NCI-H1436 (cell line): ENCODE results near the gene MRPL20.
A peak's percentile ranks its signal among the peaks of the same experiment; 100 is the strongest.
"Not testable (repeated sequence)": the region's sequence is repeated elsewhere in the genome, so short reads cannot be mapped to it uniquely, and the experiment has no call there.

Source experiments
- DNase-seq: peaks from one replicate; lab custom pipeline; 2025; lab: John Stamatoyannopoulos, UW

Gene MRPL20

DNA sequence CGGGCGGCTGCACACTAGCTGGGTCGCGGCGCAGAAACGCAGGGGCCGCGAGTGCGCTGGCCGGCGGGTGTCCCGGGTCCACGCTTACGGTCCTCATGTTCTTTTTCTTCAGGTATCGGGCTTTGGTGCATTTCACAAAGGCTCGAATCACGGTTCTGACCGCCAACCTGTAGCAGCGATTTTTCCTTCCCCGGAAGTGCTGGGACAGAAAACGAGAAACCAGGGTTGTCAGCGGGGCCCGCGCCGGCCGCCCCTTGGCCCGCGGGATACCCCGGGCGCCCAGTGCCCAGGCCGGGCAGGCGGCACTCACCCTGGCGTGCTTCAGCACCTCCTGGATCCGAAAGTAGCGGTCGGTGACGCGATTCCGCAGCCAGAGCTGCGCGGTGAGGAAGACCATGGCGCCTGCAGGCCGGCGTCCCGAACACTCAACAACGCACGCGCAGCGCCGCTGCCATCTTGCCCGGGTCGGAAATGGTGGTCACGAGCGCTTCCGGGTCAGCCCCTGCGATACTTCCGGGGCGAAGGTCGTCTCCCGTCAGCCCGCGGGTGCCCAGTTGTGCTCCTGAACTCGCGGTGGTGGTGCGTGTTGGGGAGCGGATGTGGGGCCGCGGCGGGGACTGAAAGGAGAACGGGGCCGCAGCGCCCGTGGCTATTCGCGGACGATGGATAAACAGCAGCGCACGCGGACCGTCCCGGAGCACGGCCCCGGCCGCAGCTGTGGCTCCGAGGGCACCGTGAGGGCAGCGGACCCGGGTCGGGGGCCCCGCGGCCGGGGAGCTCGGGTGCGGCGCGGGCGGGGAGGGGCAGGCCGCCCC is at the start of gene MRPL20:
MRPL20 (minus strand) TSS at position 473 of the 815 bp plus-strand sequence; CDS start at position 397, 76 bp downstream.
- peak; percentile 90 for DNase-seq

GRCh38 chr1:1456683-1457255 is 49.7 kb upstream of the MRPL20 start:
- not testable (repeated sequence) for DNase-seq

GRCh38 chr1:1455934-1456333 is 48.8 kb upstream of the MRPL20 start:
- DNase-seq = not testable (repeated sequence)

DNA sequence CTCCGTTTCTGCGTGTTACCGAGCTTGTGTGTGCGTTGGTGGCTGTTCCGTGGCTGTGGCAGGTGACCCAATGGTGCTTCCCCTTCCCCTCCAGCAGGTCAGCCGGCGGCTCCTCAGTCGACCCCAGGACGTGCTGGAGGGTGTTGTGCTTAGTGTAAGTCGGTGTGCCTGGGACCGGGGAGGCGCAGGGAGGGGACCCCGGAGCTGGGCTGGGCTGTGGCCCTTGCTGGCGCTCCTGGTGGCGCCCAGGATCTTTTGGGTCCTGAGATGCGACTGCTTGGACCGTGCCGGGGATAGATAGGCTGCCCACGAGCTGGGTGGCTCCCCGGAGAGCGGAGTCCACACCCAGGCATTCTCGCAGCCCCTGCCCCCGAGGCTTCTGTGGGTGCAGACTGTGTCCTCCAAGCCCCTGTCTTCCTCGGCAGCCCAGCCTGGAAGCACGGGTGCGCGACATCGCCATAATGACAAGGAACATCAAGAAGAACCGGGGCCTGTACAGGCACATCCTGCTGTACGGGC is 48.3 kb upstream of the MRPL20 start:
- no peak for DNase-seq

DNA sequence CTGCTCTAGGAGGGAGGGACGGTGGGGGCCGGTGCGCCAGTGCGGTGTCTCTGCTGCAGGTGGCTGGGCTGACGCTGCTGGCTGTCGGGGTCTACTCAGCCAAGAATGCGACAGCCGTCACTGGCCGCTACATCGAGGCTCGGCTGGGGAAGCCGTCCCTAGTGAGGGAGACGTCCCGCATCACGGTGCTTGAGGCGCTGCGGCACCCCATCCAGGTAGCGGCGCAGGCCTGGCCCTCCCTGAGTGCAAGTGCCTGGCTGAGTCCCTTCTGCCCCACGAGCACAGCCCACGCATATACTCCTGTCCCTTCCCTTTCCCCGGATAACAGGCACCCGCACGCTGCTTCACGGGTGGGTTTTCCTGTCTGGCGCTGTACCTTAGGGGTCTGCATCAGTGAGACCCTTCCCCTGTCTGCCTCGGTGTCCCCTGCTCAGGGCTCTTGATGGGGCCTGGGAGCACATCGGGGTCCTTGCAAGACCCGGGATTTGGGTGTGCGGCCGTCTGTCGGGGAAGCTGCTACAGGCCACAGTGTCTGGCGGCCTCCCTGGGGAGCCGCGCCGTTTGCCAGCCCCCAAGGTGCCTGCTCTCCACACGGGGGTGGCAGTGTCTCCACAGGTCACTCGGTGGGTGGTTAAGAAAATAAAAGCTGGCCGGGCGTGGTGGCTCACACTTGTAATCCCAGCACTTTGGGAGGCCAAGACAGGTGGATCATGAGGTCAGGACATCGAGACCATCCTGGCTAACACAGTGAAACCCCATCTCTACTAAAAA is 47.4 kb upstream of the MRPL20 start:
- DNase-seq = not testable (repeated sequence)

DNA sequence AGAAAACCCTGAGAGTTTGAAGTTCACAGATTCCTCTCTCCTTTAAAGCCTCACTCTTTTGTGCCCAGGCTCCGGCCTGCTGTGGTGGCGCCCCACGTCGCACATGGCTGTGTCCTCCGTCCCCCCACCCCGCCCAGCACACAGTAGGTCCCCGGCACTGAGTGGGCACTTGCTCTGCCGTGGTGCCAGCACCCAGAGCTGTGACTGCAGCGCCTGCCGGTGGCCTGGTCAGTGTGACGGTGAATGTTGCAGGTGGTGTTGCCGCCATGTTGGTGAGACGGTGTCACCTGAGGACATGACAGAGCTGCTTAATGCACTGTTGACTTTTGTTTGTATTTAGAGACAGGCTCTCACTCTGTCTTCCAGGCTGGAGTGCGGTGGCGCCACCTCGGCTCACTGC is 45.8 kb upstream of the MRPL20 start:
- no peak for DNase-seq

GRCh38 chr1:1452365-1452739 is 45.3 kb upstream of the MRPL20 start:
- not testable (repeated sequence) for DNase-seq

DNA sequence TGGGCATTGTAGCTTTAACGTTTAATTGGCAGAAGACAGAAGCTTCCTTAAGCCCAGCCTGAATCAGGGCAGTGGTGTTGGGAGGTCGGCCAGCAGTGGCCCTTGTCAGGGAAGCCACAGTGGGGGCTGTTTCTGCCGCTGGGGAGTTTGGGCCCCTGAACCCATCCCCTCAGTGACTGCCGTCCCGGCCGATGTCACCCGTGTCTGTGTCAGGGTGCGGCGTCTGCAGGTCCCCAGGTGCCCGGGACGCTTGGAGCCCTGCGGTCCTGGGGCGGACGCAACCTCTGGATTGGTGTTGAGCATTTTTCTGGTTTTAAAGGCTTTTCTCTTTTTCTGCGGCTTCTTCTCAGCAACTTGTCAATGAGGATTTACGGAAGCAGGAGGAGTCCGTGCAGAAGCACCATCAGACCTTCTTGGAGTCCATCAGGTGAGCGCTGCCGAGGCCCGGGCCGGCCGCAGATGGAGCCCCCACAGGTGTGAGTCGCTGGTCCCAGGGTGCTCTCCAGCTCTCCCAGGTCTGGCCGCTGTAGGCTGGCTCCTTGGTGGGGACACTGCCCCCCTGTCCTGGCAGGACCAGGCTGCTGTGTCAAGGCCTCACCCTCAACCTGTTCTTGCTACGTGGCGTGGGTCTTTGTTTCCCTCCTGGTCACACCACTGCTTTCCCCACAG is 44.7 kb upstream of the MRPL20 start:
- DNase-seq = no peak

GRCh38 chr1:1450616-1451015 is 43.5 kb upstream of the MRPL20 start:
- not testable (repeated sequence) for DNase-seq

GRCh38 chr1:1449099-1449739 is 42.1 kb upstream of the MRPL20 start, which contains the start of gene ATAD3C:
Gene ATAD3C (plus strand): TSS chr1:1449689. CDS start chr1:1450684, 995 bp downstream.
- no peak for DNase-seq

GRCh38 chr1:1446631-1447030 is 39.5 kb upstream of the MRPL20 start:
- not testable (repeated sequence) for DNase-seq

DNA sequence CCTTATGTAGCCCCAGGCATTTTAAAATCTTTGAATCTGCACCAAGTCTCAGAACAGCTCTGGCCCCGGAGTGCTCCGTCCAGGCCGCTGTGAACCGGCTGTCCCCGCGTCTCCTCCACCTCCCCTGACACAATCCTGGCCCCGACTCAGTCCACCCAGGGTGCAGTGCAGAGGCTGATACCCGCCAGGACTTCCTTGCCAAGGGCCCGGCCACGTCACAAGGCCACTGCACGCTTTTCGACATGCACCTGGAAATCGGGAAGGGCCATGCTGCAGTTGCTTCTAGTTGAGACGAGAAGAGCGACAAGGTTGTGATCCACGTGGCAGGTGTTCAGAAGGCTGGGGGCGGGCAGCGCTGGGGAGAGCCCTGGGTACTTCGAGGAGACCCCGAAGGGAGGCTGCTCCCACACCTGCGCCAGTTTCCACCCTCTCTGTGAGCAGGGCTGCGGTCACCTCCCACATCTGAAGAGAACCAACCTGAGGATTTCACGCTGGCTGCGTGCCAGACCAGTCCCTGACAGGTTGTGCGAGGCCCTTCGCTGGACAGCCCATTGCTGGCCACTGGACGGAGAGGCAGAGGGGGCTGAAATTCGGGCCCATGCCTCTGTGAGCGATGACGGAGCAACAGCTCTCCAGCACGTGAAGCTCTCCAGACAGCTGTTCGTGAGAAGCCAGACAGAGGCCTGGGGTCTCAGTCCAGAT is 35.1 kb upstream of the MRPL20 start:
- DNase-seq = no peak

GRCh38 chr1:1441002-1441888 is 34.2 kb upstream of the MRPL20 start:
- no peak for DNase-seq

DNA sequence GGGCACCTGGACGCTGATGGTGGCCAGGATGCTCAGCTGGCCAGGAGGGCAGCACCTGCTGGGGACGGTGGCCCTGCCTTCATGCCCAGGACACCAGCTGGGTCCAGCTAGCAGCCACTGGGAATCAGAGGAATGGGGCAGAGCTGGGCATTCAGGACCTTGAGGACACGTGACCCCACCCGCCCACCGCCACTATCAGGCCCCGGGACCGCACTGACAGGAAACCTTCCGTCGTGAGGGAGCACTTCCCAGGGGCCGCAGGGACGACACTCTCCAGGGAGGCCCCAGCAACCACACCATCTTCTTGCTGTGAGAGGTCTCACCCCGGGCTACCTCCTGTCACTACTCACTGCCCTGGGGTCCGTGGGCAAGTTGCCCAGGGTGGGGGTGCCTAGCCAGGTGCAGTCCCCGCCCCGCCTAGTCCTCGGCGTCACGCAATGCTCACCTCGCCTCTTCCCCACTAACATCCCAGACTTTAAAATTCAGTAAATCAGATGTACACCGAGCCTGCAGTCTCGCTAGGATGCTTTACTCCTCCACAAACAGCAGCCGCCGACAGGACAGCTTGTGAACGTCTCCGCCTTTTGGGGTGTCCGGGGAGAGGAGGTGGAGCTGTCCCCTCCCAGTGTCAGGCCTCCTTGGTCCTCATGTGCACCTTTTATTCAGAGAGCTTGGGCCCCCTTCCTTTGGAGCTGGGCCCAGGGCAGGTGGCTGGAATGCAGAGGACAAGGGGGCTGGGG is 33.3 kb upstream of the MRPL20 start:
- DNase-seq = no peak

- no peak for DNase-seq
Measured at GRCh38 chr1:1439546-1440261, 32.6 kb upstream of the MRPL20 start.

GRCh38 chr1:1438531-1439381 is 31.7 kb upstream of the MRPL20 start:
- DNase-seq = no peak

DNA sequence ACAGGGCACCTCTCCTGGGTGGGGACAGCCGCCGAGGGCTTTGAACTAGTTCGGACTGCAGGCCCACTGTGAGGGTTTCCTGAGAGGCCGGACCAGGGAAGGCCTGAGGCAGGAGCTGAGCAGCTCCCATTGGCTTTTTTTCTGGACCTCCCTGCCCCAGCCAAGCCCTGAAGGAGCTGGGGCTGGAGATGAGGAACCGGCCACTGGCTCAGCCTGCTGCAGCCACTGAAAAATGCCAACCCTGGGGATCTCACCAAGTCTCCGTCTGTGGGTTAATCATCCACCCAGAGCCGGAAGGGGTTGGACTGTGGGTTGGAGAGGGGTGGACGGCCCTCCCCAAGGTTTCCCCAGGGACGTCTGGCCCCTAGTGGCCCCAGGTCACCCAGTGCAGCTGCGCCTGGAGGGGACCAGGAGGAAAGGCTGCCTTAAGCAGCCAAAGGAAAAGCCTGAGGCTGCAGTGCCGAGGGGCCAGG is 30.8 kb upstream of the MRPL20 start:
- no peak for DNase-seq
